Measurements from ENCODE around the gene NTN1. TPM values are rescaled to one million over a fixed set of nuclear protein-coding genes. Genes with fewer than 3 reads are reported as not detected.

NTN1 gene
- polyA plus RNA-seq, 1 experiment, result 0.06 TPM

- ChIA-PET CTCF (no interaction called here), POLR2A (no interaction called here)
- TF ChIP-seq, protein P1, sequence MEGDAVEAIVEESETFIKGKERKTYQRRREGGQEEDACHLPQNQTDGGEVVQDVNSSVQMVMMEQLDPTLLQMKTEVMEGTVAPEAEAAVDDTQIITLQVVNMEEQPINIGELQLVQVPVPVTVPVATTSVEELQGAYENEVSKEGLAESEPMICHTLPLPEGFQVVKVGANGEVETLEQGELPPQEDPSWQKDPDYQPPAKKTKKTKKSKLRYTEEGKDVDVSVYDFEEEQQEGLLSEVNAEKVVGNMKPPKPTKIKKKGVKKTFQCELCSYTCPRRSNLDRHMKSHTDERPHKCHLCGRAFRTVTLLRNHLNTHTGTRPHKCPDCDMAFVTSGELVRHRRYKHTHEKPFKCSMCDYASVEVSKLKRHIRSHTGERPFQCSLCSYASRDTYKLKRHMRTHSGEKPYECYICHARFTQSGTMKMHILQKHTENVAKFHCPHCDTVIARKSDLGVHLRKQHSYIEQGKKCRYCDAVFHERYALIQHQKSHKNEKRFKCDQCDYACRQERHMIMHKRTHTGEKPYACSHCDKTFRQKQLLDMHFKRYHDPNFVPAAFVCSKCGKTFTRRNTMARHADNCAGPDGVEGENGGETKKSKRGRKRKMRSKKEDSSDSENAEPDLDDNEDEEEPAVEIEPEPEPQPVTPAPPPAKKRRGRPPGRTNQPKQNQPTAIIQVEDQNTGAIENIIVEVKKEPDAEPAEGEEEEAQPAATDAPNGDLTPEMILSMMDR (IDR thresholded peaks at IDR 0.05; ENCODE audit: insufficient read depth, low read depth, low read length), result no peak
- H3K36me3 ChIP-seq (ENCODE audit: control insufficient read depth, insufficient read depth, low read length), result no peaks in the 10 kb centered on the region
- no peak overlapping the region for H3K4me3 ChIP-seq (ENCODE audit: low read depth, low read length)
- no peaks in the 10 kb centered on the region for H3K27me3 ChIP-seq (ENCODE audit: control insufficient read depth, insufficient read depth, low read length)
- no peak for DNase-seq (ENCODE audit: low read depth)
These were observed 252.4 kb downstream of the NTN1 start for GRCh38 chr17:9273428-9274391.

DNA sequence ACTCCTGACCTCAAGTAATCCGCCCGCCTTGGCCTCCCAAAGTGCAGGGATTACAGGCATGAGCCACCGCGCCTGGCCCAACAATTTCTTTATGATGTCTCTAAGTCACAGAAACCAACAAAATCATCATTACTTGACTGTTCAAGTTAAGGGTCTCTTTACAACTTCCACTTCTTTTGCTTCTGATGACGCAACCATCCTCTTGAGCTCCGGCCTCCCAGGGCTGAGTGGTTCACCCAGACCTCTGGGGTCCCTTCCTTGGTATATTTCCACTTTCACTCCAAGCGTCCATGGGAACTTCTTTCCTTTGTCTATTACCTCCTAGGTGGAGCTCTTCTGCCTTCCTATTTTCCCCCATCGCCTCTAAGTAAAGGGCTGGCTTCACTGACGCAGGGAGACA lies 253.7 kb downstream of the NTN1 start:
- ChIA-PET CTCF (interaction anchor here (1.1 kb wide), 1 partner anchor 9 kb away, joined by 3 read pairs; no protein-coding TSS in a partner anchor), POLR2A (no interaction called here)
- H3K36me3 ChIP-seq (ENCODE audit: control insufficient read depth, insufficient read depth, low read length), result no peaks in the 10 kb centered on the region
- no peak overlapping the region for H3K4me3 ChIP-seq (ENCODE audit: low read depth, low read length)
- no peaks in the 10 kb centered on the region for H3K27me3 ChIP-seq (ENCODE audit: control insufficient read depth, insufficient read depth, low read length)
- TF ChIP-seq, protein P1 (IDR thresholded peaks at IDR 0.05; ENCODE audit: insufficient read depth, low read depth, low read length), result no peak
- no peak for DNase-seq (ENCODE audit: low read depth)

DNA sequence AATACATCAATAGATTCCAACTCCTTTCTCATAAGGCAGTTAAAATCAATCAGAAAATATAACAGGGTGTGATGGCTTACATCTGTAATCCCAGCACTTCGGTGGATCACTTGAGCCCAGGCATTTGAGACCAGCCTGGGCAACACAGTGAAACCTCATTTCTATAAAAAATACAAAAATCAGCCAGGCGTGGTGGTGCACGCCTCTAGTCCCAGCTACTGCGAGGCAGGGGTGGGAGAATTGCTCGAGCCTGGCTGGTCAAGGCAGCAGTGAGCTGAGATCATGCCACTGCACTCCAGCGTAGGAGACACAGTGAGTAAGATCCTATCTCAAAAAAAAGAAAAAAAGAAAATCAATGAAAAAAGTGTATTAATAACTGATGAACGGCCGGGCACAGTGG lies 258.6 kb downstream of the NTN1 start:
- H3K27me3 ChIP-seq (ENCODE audit: control insufficient read depth, insufficient read depth, low read length), result no peaks in the 10 kb centered on the region
- no peaks in the 10 kb centered on the region for H3K36me3 ChIP-seq (ENCODE audit: control insufficient read depth, insufficient read depth, low read length)
- no peak overlapping the region for H3K4me3 ChIP-seq (ENCODE audit: low read depth, low read length)
- no peak for DNase-seq (ENCODE audit: low read depth)
- POLR2A ChIA-PET, result no interaction called here
- TF ChIP-seq, protein P1 (IDR thresholded peaks at IDR 0.05; ENCODE audit: insufficient read depth, low read depth, low read length), result no peak
- CTCF ChIA-PET, result interaction anchor here (1.1 kb wide), 1 partner anchor 241 kb away, joined by 3 read pairs; no protein-coding TSS in a partner anchor

DNA sequence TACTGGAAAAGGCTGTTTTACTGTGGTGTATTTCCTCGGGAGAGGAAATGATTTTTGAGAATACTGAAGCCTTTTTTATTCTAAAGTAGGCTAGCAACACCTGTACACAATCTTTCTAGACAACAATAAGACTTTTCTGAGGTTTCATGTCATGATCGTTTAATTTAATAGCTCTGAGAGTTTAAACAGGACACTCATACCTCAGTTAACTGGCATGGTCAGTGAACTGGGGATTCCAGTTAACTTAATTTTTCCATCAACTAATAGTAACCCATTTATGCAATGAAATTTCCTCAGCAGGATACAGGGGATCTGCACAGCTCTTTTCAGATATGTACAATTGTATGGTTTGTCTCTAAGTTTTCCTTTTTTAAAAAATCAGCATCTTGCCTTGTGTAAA lies 262.6 kb downstream of the NTN1 start:
- H3K4me3 ChIP-seq (ENCODE audit: low read depth, low read length), result no peak overlapping the region
- no peaks in the 10 kb centered on the region for H3K36me3 ChIP-seq (ENCODE audit: control insufficient read depth, insufficient read depth, low read length)
- TF ChIP-seq, protein P1 (IDR thresholded peaks at IDR 0.05; ENCODE audit: insufficient read depth, low read depth, low read length), result no peak
- ChIA-PET POLR2A (interaction anchor here (0.6 kb wide), 1 partner anchor 382 kb away, joined by 4 read pairs; no protein-coding TSS in a partner anchor), CTCF (interaction anchor here (0.7 to 1.1 kb wide), 3 partner anchors 9 to 13 kb away, joined by 3 read pairs; no protein-coding TSS in a partner anchor)
- H3K27me3 ChIP-seq (ENCODE audit: control insufficient read depth, insufficient read depth, low read length), result no peaks in the 10 kb centered on the region
- no peak for DNase-seq (ENCODE audit: low read depth)

GRCh38 chr17:9284884-9285283 lies 263.6 kb downstream of the NTN1 start:
- CTCF ChIA-PET, result interaction anchor here (1.1 kb wide), 1 partner anchor 13 kb away, joined by 3 read pairs; no protein-coding TSS in a partner anchor

More at GRCh38 chr17:9284884-9285283, 263.6 kb downstream of the NTN1 start:
- no peak for DNase-seq (ENCODE audit: low read depth)
- TF ChIP-seq, protein P1 (IDR thresholded peaks at IDR 0.05; ENCODE audit: insufficient read depth, low read depth, low read length), result no peak
- H3K36me3 ChIP-seq (ENCODE audit: control insufficient read depth, insufficient read depth, low read length), result no peaks in the 10 kb centered on the region
- H3K4me3 ChIP-seq (ENCODE audit: low read depth, low read length), result no peak overlapping the region
- no peaks in the 10 kb centered on the region for H3K27me3 ChIP-seq (ENCODE audit: control insufficient read depth, insufficient read depth, low read length)
- POLR2A ChIA-PET, result no interaction called here

Measured in BJ (cell line).